GM21447 (cell line): ENCODE results near the gene OR13A1.
A peak's percentile ranks its signal among the peaks of the same experiment; 100 is the strongest.
"Not testable (repeated sequence)": the region's sequence is repeated elsewhere in the genome, so short reads cannot be mapped to it uniquely, and the experiment has no call there.

Experiments used
- ATAC-seq: cut with Tn5 transposase; IDR thresholded peaks from one replicate; pipeline ENCODE4 v1.9.1; 2021; ENCODE audit not compliant: unreplicated experiment

Gene OR13A1

GRCh38 chr10:45282061-45282460 is 33.3 kb downstream of the OR13A1 start:
- no peak for ATAC-seq

- ATAC-seq, result no peak
These were observed 35.2 kb downstream of the OR13A1 start for GRCh38 chr10:45280113-45280760.

GRCh38 chr10:45279682-45280081 is 35.7 kb downstream of the OR13A1 start:
- no peak for ATAC-seq

GRCh38 chr10:45278860-45279498 is 36.4 kb downstream of the OR13A1 start:
- ATAC-seq, result no peak

GRCh38 chr10:45276146-45276545 is 39.3 kb downstream of the OR13A1 start:
- ATAC-seq, result not testable (repeated sequence)

- ATAC-seq, result no peak
These were observed 41.0 kb downstream of the OR13A1 start for GRCh38 chr10:45274364-45274763.

- ATAC-seq, result not testable (repeated sequence)
These were observed 47.6 kb downstream of the OR13A1 start for GRCh38 chr10:45267777-45268176.

- ATAC-seq, result no peak
These were observed 49.4 kb downstream of the OR13A1 start for GRCh38 chr10:45265996-45266395.

GRCh38 chr10:45261946-45262345 is 53.5 kb downstream of the OR13A1 start:
- no peak for ATAC-seq

GRCh38 chr10:45261243-45261775 is 54.1 kb downstream of the OR13A1 start:
- no peak for ATAC-seq

GRCh38 chr10:45260635-45261034 is 54.8 kb downstream of the OR13A1 start:
- not testable (repeated sequence) for ATAC-seq

- not testable (repeated sequence) for ATAC-seq
These were observed 55.5 kb downstream of the OR13A1 start for GRCh38 chr10:45259786-45260495.

- ATAC-seq, result no peak
These were observed 57.8 kb downstream of the OR13A1 start for GRCh38 chr10:45257600-45257999.

- ATAC-seq, result no peak
These were observed 59.2 kb downstream of the OR13A1 start for GRCh38 chr10:45256246-45256645.

GRCh38 chr10:45255706-45256105 is 59.7 kb downstream of the OR13A1 start:
- no peak for ATAC-seq

- ATAC-seq, result no peak
These were observed 60.5 kb downstream of the OR13A1 start for GRCh38 chr10:45254892-45255291.

GRCh38 chr10:45253183-45253914 is 62.1 kb downstream of the OR13A1 start:
- peak; percentile 44 for ATAC-seq
